GM23338 (cell line): ENCODE measurements around the gene AMDHD1. TPM values are rescaled to one million over a fixed set of nuclear protein-coding genes. Genes with fewer than 3 reads are reported as not detected.

Experiments
- ATAC-seq: fragments of 200-7000 bp; cut with Tn5 transposase; 3 replicates; pipeline ENCODE4 v1.9.1; 2020
- DNase-seq: peaks from one replicate; pipeline ENCODE4 v3.0.0-alpha.2; 2015; ENCODE audit warnings: low spot score
- H2AFZ ChIP-seq: fragments of 200-600 bp; sonication (generic); 2 replicates; pipeline ENCODE4 v1.8.0; 2016; ENCODE audit warnings: antibody characterized with exemption, mild to moderate bottlenecking, moderate library complexity
- H3F3A ChIP-seq: fragments of 200-600 bp; sonication (generic); replicated peaks from 2 replicates; pipeline ENCODE4 v1.8.0; 2017; ENCODE audit warnings: antibody characterized with exemption, mixed run types, low read depth
- H3K27ac ChIP-seq: fragments of 200-600 bp; sonication (generic); 2 replicates; pipeline ENCODE4 v1.6.1; 2016; ENCODE audit warnings: low read depth
- H3K27me3 ChIP-seq: fragments of 200-600 bp; sonication (generic); 2 replicates; pipeline ENCODE4 v1.8.0; 2016; ENCODE audit warnings: mild to moderate bottlenecking, mixed run types, moderate library complexity; ENCODE audit not compliant: insufficient read depth
- H3K36me3 ChIP-seq: fragments of 200-600 bp; sonication (generic); 2 replicates; pipeline ENCODE4 v1.8.0; 2016; ENCODE audit warnings: mild to moderate bottlenecking; ENCODE audit not compliant: insufficient read depth
- H3K4me1 ChIP-seq: fragments of 200-600 bp; sonication (generic); 2 replicates; pipeline ENCODE4 v1.8.0; 2016; ENCODE audit warnings: mild to moderate bottlenecking, moderate library complexity; ENCODE audit not compliant: insufficient read depth
- H3K4me2 ChIP-seq: fragments of 200-600 bp; sonication (generic); 2 replicates; pipeline ENCODE4 v1.7.1; 2017; ENCODE audit warnings: mixed run types
- H3K4me3 ChIP-seq: fragments of 200-600 bp; sonication (generic); 2 replicates; pipeline ENCODE4 v1.6.1; 2016; ENCODE audit warnings: mixed run types
- H3K79me2 ChIP-seq: fragments of 200-600 bp; sonication (generic); replicated peaks from 2 replicates; pipeline ENCODE4 v1.8.0; 2017; ENCODE audit warnings: mild to moderate bottlenecking; ENCODE audit not compliant: insufficient read depth
- H3K9me2 ChIP-seq: fragments of 200-600 bp; sonication (generic); 2 replicates; pipeline ENCODE4 v1.8.0; 2017; ENCODE audit not compliant: insufficient read depth
- H4K20me1 ChIP-seq: fragments of 200-600 bp; sonication (generic); replicated peaks from 2 replicates; pipeline ENCODE4 v1.8.0; 2017; ENCODE audit warnings: mild to moderate bottlenecking; ENCODE audit not compliant: insufficient read depth
- H3K27ac Mint-ChIP-seq: 2 replicates; pipeline ENCODE4 v1.8.0; 2020; ENCODE audit warnings: inconsistent platforms, mild to moderate bottlenecking, moderate library complexity, mixed read lengths
- H3K27me3 Mint-ChIP-seq: 3 replicates; pipeline ENCODE4 v1.8.0; 2022; ENCODE audit warnings: low read depth, mild to moderate bottlenecking, moderate library complexity, mixed read lengths, inconsistent platforms; ENCODE audit not compliant: insufficient read depth, poor library complexity
- H3K36me3 Mint-ChIP-seq: 3 replicates; pipeline ENCODE4 v1.8.0; 2021; ENCODE audit warnings: low read depth, mild to moderate bottlenecking, inconsistent platforms, moderate library complexity, mixed read lengths
- H3K4me1 Mint-ChIP-seq: 3 replicates; pipeline ENCODE4 v1.8.0; 2020; ENCODE audit warnings: mild to moderate bottlenecking, inconsistent platforms, mixed read lengths
- H3K4me3 Mint-ChIP-seq: 3 replicates; pipeline ENCODE4 v1.8.0; 2021; ENCODE audit warnings: moderate library complexity, mild to moderate bottlenecking, inconsistent platforms, mixed read lengths
- H3K9me3 Mint-ChIP-seq: 3 replicates; pipeline ENCODE4 v1.8.0; 2020; ENCODE audit warnings: moderate library complexity, mild to moderate bottlenecking, inconsistent platforms, mixed read lengths
- CTCF ChIP-seq, 2 experiments: fragments of 200-600 bp in 1 of 2; sonication (generic) in 1 of 2; conservative IDR thresholded peaks; 2 replicates each; pipeline versions ENCODE4 v1.5.1 to v1.6.1; 2016 to 2017; ENCODE audit warnings: antibody characterized with exemption in 2 of 2, low read depth in 2 of 2, mild to moderate bottlenecking in 2 of 2, moderate library complexity in 1 of 2
- ETS1 ChIP-seq: IDR thresholded peaks from 2 replicates; pipeline ENCODE4 v1.6.1; 2016; ENCODE audit warnings: antibody characterized with exemption
- JUNB ChIP-seq: IDR thresholded peaks from one replicate; pipeline ENCODE4 v1.6.1; 2016; ENCODE audit warnings: antibody characterized with exemption; ENCODE audit not compliant: unreplicated experiment
- ZNF114 ChIP-seq: fragments of 250-450 bp; sonication (Bioruptor Pico); IDR thresholded peaks from 2 replicates; pipeline ENCODE4 v1.5.0; 2020; ENCODE audit warnings: mild to moderate bottlenecking, moderate library complexity
- polyA plus RNA-seq: library from polyadenylated mRNA; unstranded; fragments of >200 nt; fragmentation: Nextera tagmentation; extraction: Ambion mirVana; gene quantifications from 2 replicates; pipeline ENCODE4 v1.2.1, GENCODE V29; 2016
- total RNA-seq: library from RNA; depleted of rRNA; stranded (reverse); fragments of >200 nt; shearing (Covaris generic); gene quantifications from 2 replicates; pipeline ENCODE4 v1.2.3, GENCODE V29; 2014

The AMDHD1 gene
- total and polyA plus RNA-seq, 2 experiments from 2014 or later: 0.21 to 0.24 TPM

GRCh38 chr12:95956557-95957145, 13.5 kb downstream of the AMDHD1 start:
- TF ChIP-seq CTCF (conservative IDR thresholded peaks at IDR 0.05; ENCODE audit: low read depth in 2 of 2) (no peak), ZNF114 (CRISPR knock-in tag) (no peak), JUNB (no peak)
- DNase-seq (peak; percentile 29), ATAC-seq (peak; percentile 84)
- no peaks in the 10 kb centered on the region for H4K20me1 ChIP-seq
- no peak overlapping the region for H3K27ac ChIP-seq
- H3K79me2 ChIP-seq: no peaks in the 10 kb centered on the region
- Mint-ChIP-seq H3K27me3 (peaks cover 7% of the 10 kb centered on the region), H3K36me3 (no peaks in the 10 kb centered on the region), H3K4me3 (no peak overlapping the region), H3K4me1 (peaks cover 15% of the 10 kb centered on the region; the same call in 2 of the 3 replicates), H3K9me3 (no peaks in the 10 kb centered on the region), H3K27ac (no peak overlapping the region)
- peaks cover 5% of the 10 kb centered on the region; the same call in 1 of the 2 replicates for H3K4me1 ChIP-seq
- no peaks in the 10 kb centered on the region for H3F3A ChIP-seq
- H3K4me2 ChIP-seq: no peak overlapping the region
- H3K36me3 ChIP-seq: no peaks in the 10 kb centered on the region
- no peaks in the 10 kb centered on the region for H3K9me2 ChIP-seq
- H3K27me3 ChIP-seq: no peaks in the 10 kb centered on the region
- H2AFZ ChIP-seq: peak overlapping the region; percentile 86; the same call in 1 of the 2 replicates
- H3K4me3 ChIP-seq: no peak overlapping the region

- H3K4me3 ChIP-seq: no peak overlapping the region
- peak; percentile 63 for DNase-seq
Measured at GRCh38 chr12:95959107-95959506, 16.0 kb downstream of the AMDHD1 start.

More at GRCh38 chr12:95959107-95959506, 16.0 kb downstream of the AMDHD1 start:
- no peaks in the 10 kb centered on the region for H3K9me2 ChIP-seq
- H3K79me2 ChIP-seq: no peaks in the 10 kb centered on the region
- H3K4me2 ChIP-seq: no peak overlapping the region
- TF ChIP-seq ETS1: no peak
- peak; percentile 51 to 66 for TF ChIP-seq CTCF (conservative IDR thresholded peaks at IDR 0.05; ENCODE audit: low read depth in 2 of 2)
- no peaks in the 10 kb centered on the region for H3K36me3 Mint-ChIP-seq
- H3K4me3 Mint-ChIP-seq: no peak overlapping the region
- H3K27ac Mint-ChIP-seq: no peak overlapping the region
- no peaks in the 10 kb centered on the region for H4K20me1 ChIP-seq
- H3F3A ChIP-seq: no peaks in the 10 kb centered on the region
- H3K27me3 ChIP-seq: no peaks in the 10 kb centered on the region
- peaks cover 15% of the 10 kb centered on the region; the same call in 2 of the 3 replicates for H3K4me1 Mint-ChIP-seq
- peaks cover 5% of the 10 kb centered on the region; the same call in 1 of the 2 replicates for H3K4me1 ChIP-seq
- H2AFZ ChIP-seq: no peak overlapping the region
- H3K36me3 ChIP-seq: no peaks in the 10 kb centered on the region
- H3K27ac ChIP-seq: no peak overlapping the region
- H3K9me3 Mint-ChIP-seq: no peaks in the 10 kb centered on the region
- peak; percentile 76 for ATAC-seq
- H3K27me3 Mint-ChIP-seq: peaks cover 7% of the 10 kb centered on the region
